SU-DHL-6 (cell line): ENCODE results near the gene BANP.
"Not testable (repeated sequence)": the region's sequence is repeated elsewhere in the genome, so short reads cannot be mapped to it uniquely, and the experiment has no call there.

ENCODE experiments used
- CTCF ChIP-seq: fragments of 200-600 bp; sonication (generic); IDR thresholded peaks from one replicate; pipeline ENCODE4 v1.5.1; 2017; ENCODE audit warnings: antibody characterized with exemption, mild to moderate bottlenecking, low read length, moderate library complexity; ENCODE audit not compliant: insufficient read depth, poor library complexity, severe bottlenecking
- EZH2phosphoT487 ChIP-seq: fragments of 200-600 bp; sonication (generic), shearing (Covaris generic); conservative IDR thresholded peaks from 2 replicates; pipeline ENCODE4 v1.6.1; 2018; ENCODE audit warnings: mild to moderate bottlenecking, antibody characterized with exemption, low read length, moderate library complexity, mixed read lengths

GRCh38 chr16:88028177-88028930, 77.1 kb downstream of the BANP start:
- not testable (repeated sequence) for TF ChIP-seq EZH2phosphoT487, CTCF
